Loucy (cell line): ENCODE data around the gene IGFALS.

Experiments
- H2AFZ ChIP-seq: fragments of 200-600 bp; sonication (generic); 2 replicates; pipeline ENCODE4 v1.6.0; 2016; ENCODE audit warnings: antibody characterized with exemption, mild to moderate bottlenecking, low read length, moderate library complexity
- H3F3A ChIP-seq: fragments of 200-600 bp; 2 replicates; pipeline ENCODE4 v1.6.0; 2016; ENCODE audit warnings: antibody characterized with exemption, low read depth, mild to moderate bottlenecking
- H3K27me3 ChIP-seq: fragments of 200-600 bp; sonication (generic); 2 replicates; pipeline ENCODE4 v1.6.1; 2014; ENCODE audit warnings: low read length, mild to moderate bottlenecking; ENCODE audit not compliant: insufficient read depth, poor library complexity, severe bottlenecking
- H3K36me3 ChIP-seq: fragments of 200-600 bp; sonication (generic); 2 replicates; pipeline ENCODE4 v1.6.1; 2016; ENCODE audit warnings: low read length; ENCODE audit not compliant: insufficient read depth
- H3K4me1 ChIP-seq: fragments of 200-600 bp; sonication (generic); 2 replicates; pipeline ENCODE4 v1.5.1; 2014; ENCODE audit warnings: low read length, mild to moderate bottlenecking; ENCODE audit not compliant: insufficient read depth, poor library complexity, severe bottlenecking
- H3K4me2 ChIP-seq: fragments of 200-600 bp; sonication (generic); 2 replicates; pipeline ENCODE4 v1.6.0; 2014; ENCODE audit warnings: antibody characterized with exemption, low read length, low read depth, mild to moderate bottlenecking; ENCODE audit not compliant: poor library complexity, severe bottlenecking
- H3K4me3 ChIP-seq: fragments of 200-600 bp; sonication (generic); 2 replicates; pipeline ENCODE4 v1.5.1; 2014; ENCODE audit warnings: low read length, mild to moderate bottlenecking, mixed read lengths; ENCODE audit not compliant: poor library complexity, severe bottlenecking
- H3K79me2 ChIP-seq: fragments of 200-600 bp; sonication (generic); 2 replicates; pipeline ENCODE4 v1.6.1; 2014; ENCODE audit warnings: low read length; ENCODE audit not compliant: insufficient read depth
- H3K9ac ChIP-seq: fragments of 200-600 bp; sonication (generic); 2 replicates; pipeline ENCODE4 v1.6.0; 2014; ENCODE audit warnings: mild to moderate bottlenecking, low read depth, low read length, moderate library complexity; ENCODE audit not compliant: poor library complexity, severe bottlenecking
- H3K9me2 ChIP-seq: fragments of 200-600 bp; sonication (generic); replicated peaks from 2 replicates; pipeline ENCODE4 v1.6.1; 2016; ENCODE audit warnings: low read depth, low read length, mixed read lengths
- H3K9me3 ChIP-seq: fragments of 200-600 bp; sonication (generic); 2 replicates; pipeline ENCODE4 v1.6.1; 2014; ENCODE audit warnings: mild to moderate bottlenecking, antibody characterized with exemption, low read length, low read depth; ENCODE audit not compliant: insufficient read depth
- H4K20me1 ChIP-seq: fragments of 200-600 bp; sonication (generic); 2 replicates; pipeline ENCODE4 v1.6.0; 2014; ENCODE audit warnings: antibody characterized with exemption, low read length, mild to moderate bottlenecking; ENCODE audit not compliant: insufficient read depth, poor library complexity, severe bottlenecking
- CTCF ChIP-seq: fragments of 200-600 bp; sonication (generic); conservative IDR thresholded peaks from 2 replicates; pipeline ENCODE4 v1.5.1; 2014; ENCODE audit warnings: mild to moderate bottlenecking, antibody characterized with exemption, low read length
- EZH2phosphoT487 ChIP-seq: fragments of 200-600 bp; IDR thresholded peaks from 2 replicates; pipeline ENCODE4 v1.6.1; 2018; ENCODE audit warnings: antibody characterized with exemption, mild to moderate bottlenecking, moderate library complexity, borderline replicate concordance

The IGFALS gene

DNA sequence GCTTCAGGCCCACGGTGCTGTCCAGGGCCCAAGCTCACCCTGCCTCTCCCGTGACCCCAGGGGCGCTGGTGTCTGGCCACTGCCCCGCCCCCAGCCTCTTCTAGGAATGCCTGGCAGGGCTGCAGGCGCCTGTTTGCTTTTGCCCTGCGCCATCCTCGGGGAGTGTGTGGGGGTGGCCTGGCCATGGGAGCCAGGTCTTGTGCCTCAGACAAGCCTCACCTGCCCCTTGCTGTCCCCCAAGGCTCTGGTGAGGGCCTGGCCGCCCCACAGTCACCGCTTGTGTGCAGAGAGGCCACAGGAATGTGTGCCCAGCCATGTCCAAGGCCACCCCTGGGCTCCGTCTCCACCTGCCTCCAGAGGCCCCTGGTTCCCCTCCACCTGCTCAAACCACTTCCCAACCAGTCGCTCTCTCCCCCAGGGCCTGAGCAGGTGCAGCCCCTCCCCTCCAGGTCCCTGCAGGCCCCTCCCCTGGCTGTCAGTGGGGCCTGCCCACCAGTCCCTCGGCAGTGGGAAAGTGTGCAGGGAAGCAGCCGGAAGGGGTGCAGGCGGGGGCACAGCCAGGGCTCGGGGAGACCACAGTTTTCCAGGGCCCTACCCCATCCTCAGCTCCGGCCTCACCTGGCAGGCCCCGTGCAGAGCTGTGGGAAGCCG lies 841 bp upstream of the IGFALS start:
- Histone ChIP-seq H3K9me2 (no peaks in the 10 kb centered on the region), H3K4me1 (no peaks in the 10 kb centered on the region), H3K4me3 (no peak overlapping the region), H3K79me2 (no peaks in the 10 kb centered on the region), H3K36me3 (no peaks in the 10 kb centered on the region), H3K9ac (no peak overlapping the region), H3K9me3 (no peaks in the 10 kb centered on the region), H3K27me3 (no peaks in the 10 kb centered on the region), H4K20me1 (no peaks in the 10 kb centered on the region), H3K4me2 (no peak overlapping the region), H2AFZ (no peak overlapping the region), H3F3A (no peaks in the 10 kb centered on the region)
- TF ChIP-seq CTCF (no peak), EZH2phosphoT487 (no peak)

- Histone ChIP-seq H3K4me1 (no peaks in the 10 kb centered on the region), H3K4me3 (no peak overlapping the region), H3K27me3 (no peaks in the 10 kb centered on the region), H3K36me3 (no peaks in the 10 kb centered on the region), H3K9me2 (no peaks in the 10 kb centered on the region), H3K4me2 (no peak overlapping the region), H3F3A (no peaks in the 10 kb centered on the region), H4K20me1 (no peaks in the 10 kb centered on the region), H2AFZ (no peak overlapping the region), H3K79me2 (no peaks in the 10 kb centered on the region), H3K9ac (no peak overlapping the region), H3K9me3 (no peaks in the 10 kb centered on the region)
- no peak for TF ChIP-seq EZH2phosphoT487
- TF ChIP-seq CTCF = no peak
These were observed 498 bp downstream of the IGFALS start for GRCh38 chr16:1792836-1793577.

- Histone ChIP-seq H3K9ac (no peak overlapping the region), H3K4me2 (no peak overlapping the region), H3K9me3 (no peaks in the 10 kb centered on the region), H2AFZ (no peak overlapping the region), H4K20me1 (no peaks in the 10 kb centered on the region), H3K4me3 (no peak overlapping the region), H3K27me3 (no peaks in the 10 kb centered on the region), H3K9me2 (no peaks in the 10 kb centered on the region), H3K36me3 (no peaks in the 10 kb centered on the region), H3K79me2 (no peaks in the 10 kb centered on the region), H3K4me1 (no peaks in the 10 kb centered on the region), H3F3A (no peaks in the 10 kb centered on the region)
- no peak for TF ChIP-seq CTCF
- TF ChIP-seq EZH2phosphoT487 = no peak
These were observed 1.3 kb downstream of the IGFALS start for GRCh38 chr16:1791943-1792812.
